Nephron progenitor cell (in vitro differentiated cells): Measurements from ENCODE around the gene PIMREG.
A peak's percentile ranks its signal among the peaks of the same experiment; 100 is the strongest.

Experiments
- DNase-seq: peaks from one replicate; pipeline ENCODE4 v3.0.0; 2021
- H3K27ac Mint-ChIP-seq: 2 replicates; pipeline ENCODE4 v1.8.0; 2021; ENCODE audit warnings: mild to moderate bottlenecking, moderate library complexity, mixed read lengths
- H3K27me3 Mint-ChIP-seq: 2 replicates; pipeline ENCODE4 v1.8.0; 2021; ENCODE audit warnings: mild to moderate bottlenecking, low read depth, mixed read lengths; ENCODE audit not compliant: poor library complexity
- H3K36me3 Mint-ChIP-seq: 2 replicates; pipeline ENCODE4 v1.8.0; 2021; ENCODE audit warnings: low read depth, mixed read lengths
- H3K4me1 Mint-ChIP-seq: 2 replicates; pipeline ENCODE4 v1.8.0; 2021; ENCODE audit warnings: mixed read lengths
- H3K4me3 Mint-ChIP-seq: 2 replicates; pipeline ENCODE4 v1.8.0; 2021; ENCODE audit warnings: mild to moderate bottlenecking, moderate library complexity, mixed read lengths
- H3K9me3 Mint-ChIP-seq: 2 replicates; pipeline ENCODE4 v1.8.0; 2021; ENCODE audit warnings: mild to moderate bottlenecking, moderate library complexity, mixed read lengths
- TF ChIP-seq, protein P1 (sequence below): fragments of 200-600 bp; sonication (generic); IDR thresholded peaks from 2 replicates; pipeline ENCODE4 v1.5.0; 2021; ENCODE audit warnings: antibody characterized with exemption

PIMREG gene, protein sequence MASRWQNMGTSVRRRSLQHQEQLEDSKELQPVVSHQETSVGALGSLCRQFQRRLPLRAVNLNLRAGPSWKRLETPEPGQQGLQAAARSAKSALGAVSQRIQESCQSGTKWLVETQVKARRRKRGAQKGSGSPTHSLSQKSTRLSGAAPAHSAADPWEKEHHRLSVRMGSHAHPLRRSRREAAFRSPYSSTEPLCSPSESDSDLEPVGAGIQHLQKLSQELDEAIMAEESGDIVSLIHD

GRCh38 chr17:6443692-6444570 lies at the start of gene PIMREG:
Gene PIMREG (plus strand): TSS chr17:6444455. CDS start chr17:6445111, 656 bp downstream.
- Mint-ChIP-seq H3K36me3 (peaks cover 27% of the 10 kb centered on the region), H3K4me3 (peak within 1 kb of the TSS; percentile 96), H3K9me3 (peaks cover 14% of the 10 kb centered on the region), H3K4me1 (peaks cover 64% of the 10 kb centered on the region), H3K27me3 (peaks cover 17% of the 10 kb centered on the region), H3K27ac (peak within 1 kb of the TSS; percentile 91)
- TF ChIP-seq, protein P1, sequence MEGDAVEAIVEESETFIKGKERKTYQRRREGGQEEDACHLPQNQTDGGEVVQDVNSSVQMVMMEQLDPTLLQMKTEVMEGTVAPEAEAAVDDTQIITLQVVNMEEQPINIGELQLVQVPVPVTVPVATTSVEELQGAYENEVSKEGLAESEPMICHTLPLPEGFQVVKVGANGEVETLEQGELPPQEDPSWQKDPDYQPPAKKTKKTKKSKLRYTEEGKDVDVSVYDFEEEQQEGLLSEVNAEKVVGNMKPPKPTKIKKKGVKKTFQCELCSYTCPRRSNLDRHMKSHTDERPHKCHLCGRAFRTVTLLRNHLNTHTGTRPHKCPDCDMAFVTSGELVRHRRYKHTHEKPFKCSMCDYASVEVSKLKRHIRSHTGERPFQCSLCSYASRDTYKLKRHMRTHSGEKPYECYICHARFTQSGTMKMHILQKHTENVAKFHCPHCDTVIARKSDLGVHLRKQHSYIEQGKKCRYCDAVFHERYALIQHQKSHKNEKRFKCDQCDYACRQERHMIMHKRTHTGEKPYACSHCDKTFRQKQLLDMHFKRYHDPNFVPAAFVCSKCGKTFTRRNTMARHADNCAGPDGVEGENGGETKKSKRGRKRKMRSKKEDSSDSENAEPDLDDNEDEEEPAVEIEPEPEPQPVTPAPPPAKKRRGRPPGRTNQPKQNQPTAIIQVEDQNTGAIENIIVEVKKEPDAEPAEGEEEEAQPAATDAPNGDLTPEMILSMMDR = no peak
- DNase-seq = peak; percentile 98

GRCh38 chr17:6398955-6399354 lies 45.3 kb upstream of the PIMREG start:
- peaks cover 5% of the 10 kb centered on the region for H3K9me3 Mint-ChIP-seq
- no peak overlapping the region for H3K27ac Mint-ChIP-seq
- TF ChIP-seq, protein P1 = no peak
- peaks cover 24% of the 10 kb centered on the region for H3K27me3 Mint-ChIP-seq
- H3K4me3 Mint-ChIP-seq = no peak overlapping the region
- H3K4me1 Mint-ChIP-seq = no peaks in the 10 kb centered on the region
- no peaks in the 10 kb centered on the region for H3K36me3 Mint-ChIP-seq
- no peak for DNase-seq

DNA sequence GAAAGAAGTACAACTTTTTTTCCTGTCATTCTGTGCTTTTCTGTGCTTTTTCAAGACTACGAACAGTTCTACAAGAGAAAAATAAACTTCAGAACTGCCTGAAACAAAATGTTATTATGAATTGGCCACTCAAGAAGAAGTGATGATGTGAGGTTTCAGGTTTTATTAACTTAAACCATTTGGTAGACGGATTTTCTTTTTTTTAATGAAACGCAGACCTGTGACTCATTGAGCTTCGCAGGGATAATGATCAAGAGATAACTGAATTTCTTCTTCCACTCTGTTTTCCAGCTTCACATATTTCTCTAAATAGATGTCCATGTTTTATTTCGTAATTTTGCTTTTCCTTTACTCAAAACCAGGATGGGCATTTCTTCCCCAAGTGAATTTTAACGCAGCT lies 42.0 kb upstream of the PIMREG start:
- TF ChIP-seq, protein P1 = no peak
- Mint-ChIP-seq H3K9me3 (peaks cover 5% of the 10 kb centered on the region), H3K36me3 (no peaks in the 10 kb centered on the region), H3K27me3 (peaks cover 25% of the 10 kb centered on the region), H3K4me1 (no peaks in the 10 kb centered on the region), H3K4me3 (no peak overlapping the region), H3K27ac (no peak overlapping the region)
- no peak for DNase-seq

DNA sequence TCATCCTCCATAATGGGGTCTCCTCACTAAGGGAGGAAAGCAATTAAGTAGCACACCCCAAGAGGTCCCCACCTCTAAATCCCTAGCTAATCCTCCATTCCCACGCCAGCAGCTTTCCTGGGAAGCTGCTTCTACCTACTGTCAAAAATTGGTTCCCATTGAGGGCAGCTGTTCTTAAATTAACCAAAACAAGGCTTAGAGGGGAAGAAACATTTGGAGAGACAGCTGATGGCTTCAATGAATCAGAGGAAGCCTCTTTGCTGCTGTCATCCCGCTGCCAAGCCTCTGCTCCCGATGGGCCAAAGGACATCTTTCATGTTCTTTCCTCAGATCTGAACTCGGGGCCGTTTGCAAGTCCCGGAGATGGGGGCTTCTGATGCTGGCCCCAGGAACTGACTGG lies 36.0 kb upstream of the PIMREG start:
- no peak overlapping the region for H3K4me3 Mint-ChIP-seq
- H3K9me3 Mint-ChIP-seq = no peaks in the 10 kb centered on the region
- H3K27ac Mint-ChIP-seq = no peak overlapping the region
- no peaks in the 10 kb centered on the region for H3K4me1 Mint-ChIP-seq
- peaks cover 28% of the 10 kb centered on the region for H3K27me3 Mint-ChIP-seq
- no peaks in the 10 kb centered on the region for H3K36me3 Mint-ChIP-seq
- TF ChIP-seq, protein P1 = no peak
- no peak for DNase-seq

DNA sequence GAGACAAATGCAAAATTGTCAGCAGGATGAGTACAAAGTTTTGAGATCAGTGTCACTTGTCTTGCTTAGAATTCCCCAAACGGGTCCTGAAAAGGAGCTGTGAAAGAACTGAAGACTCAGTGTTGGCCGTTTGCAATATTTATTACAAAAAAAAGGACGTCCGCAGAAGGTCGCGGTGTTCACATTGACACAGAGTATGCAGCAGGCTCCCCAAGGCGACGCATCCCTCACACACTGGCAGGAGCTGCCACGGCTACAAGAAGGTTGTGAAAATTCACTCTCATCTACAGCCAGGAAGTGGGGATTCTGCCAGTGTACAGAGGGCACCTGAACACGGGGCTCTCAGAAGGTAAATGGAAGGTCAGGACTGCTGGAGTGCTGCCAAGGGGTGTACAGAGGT lies 35.5 kb upstream of the PIMREG start:
- no peaks in the 10 kb centered on the region for H3K36me3 Mint-ChIP-seq
- no peaks in the 10 kb centered on the region for H3K9me3 Mint-ChIP-seq
- peaks cover 24% of the 10 kb centered on the region for H3K27me3 Mint-ChIP-seq
- H3K4me1 Mint-ChIP-seq = no peaks in the 10 kb centered on the region
- no peak for DNase-seq
- TF ChIP-seq, protein P1 = no peak
- H3K4me3 Mint-ChIP-seq = no peak overlapping the region
- no peak overlapping the region for H3K27ac Mint-ChIP-seq
